ENCODE results near the gene SLC39A11.

DNA sequence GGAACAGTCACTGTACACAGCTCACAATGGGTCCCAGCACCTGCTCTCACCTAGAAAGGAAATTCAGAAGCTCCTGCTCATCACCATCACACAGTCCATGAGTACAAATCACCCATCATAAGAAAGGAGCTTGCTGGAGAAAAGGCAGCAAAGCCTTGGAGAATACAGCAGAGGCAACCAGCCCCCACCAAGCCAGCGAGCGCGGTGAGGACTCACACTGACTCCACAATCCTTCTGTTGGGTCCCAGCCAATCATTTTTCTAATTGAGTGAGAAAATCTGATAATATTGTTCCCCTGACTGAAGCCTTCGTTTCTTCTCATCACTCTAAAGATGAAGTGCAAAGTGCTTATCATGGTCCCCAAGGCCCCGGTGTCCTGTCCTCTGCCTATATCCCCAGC is 298.3 kb downstream of the SLC39A11 start:
- no peak for TF ChIP-seq EP300 (IDR thresholded peaks at IDR 0.05; ENCODE audit: low read depth in 2 of 2, low read length in 2 of 2)
- no peak for TF ChIP-seq EP300 (CRISPR knock-in tag; IDR thresholded peaks at IDR 0.05; ENCODE audit: borderline replicate concordance)
- no peak for TF ChIP-seq RAD21 (CRISPR knock-in tag; IDR thresholded peaks at IDR 0.05)
- no peak for TF ChIP-seq GABPB1 (CRISPR knock-in tag; IDR thresholded peaks at IDR 0.05)
- no peak for TF ChIP-seq POLR2AphosphoS2 (IDR thresholded peaks at IDR 0.05; ENCODE audit: low read depth, low read length)
- TF ChIP-seq, protein P1, sequence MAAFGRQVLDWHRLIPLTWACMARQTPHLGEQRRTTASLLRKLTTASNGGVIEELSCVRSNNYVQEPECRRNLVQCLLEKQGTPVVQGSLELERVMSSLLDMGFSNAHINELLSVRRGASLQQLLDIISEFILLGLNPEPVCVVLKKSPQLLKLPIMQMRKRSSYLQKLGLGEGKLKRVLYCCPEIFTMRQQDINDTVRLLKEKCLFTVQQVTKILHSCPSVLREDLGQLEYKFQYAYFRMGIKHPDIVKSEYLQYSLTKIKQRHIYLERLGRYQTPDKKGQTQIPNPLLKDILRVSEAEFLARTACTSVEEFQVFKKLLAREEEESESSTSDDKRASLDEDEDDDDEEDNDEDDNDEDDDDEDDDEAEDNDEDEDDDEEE (CRISPR knock-in tag; IDR thresholded peaks at IDR 0.05), result no peak
- no peak for TF ChIP-seq POLR2AphosphoS5 (IDR thresholded peaks at IDR 0.05; ENCODE audit: low read depth, low read length)

Measured in HepG2 (cell line).